HL-60 (cell line): ENCODE measurements around the gene LGR4.

Experiments used
- DNase-seq, 2 experiments: peaks; one replicate each; pipeline ENCODE4 v3.0.0-alpha.2; 2010 to 2020; ENCODE audit warnings: low read depth in 1 of 2, low spot score in 1 of 2
- H3K27ac ChIP-seq: fragments of 250-450 bp; sonication (Bioruptor Pico); replicated peaks from 2 replicates; pipeline ENCODE4 v1.5.1; 2020; ENCODE audit warnings: mild to moderate bottlenecking, moderate library complexity
- H3K27me3 ChIP-seq: fragments of 250-450 bp; sonication (Bioruptor Pico); 2 replicates; pipeline ENCODE4 v1.5.1; 2021; ENCODE audit warnings: mild to moderate bottlenecking, moderate library complexity; ENCODE audit not compliant: insufficient read depth, poor library complexity, severe bottlenecking
- H3K4me3 ChIP-seq: replicated peaks from 2 replicates; pipeline ENCODE4 v1.5.1; 2011; ENCODE audit warnings: mild to moderate bottlenecking, control low read depth, low read length; ENCODE audit not compliant: insufficient read depth
- GABPA ChIP-seq: IDR thresholded peaks from 2 replicates; pipeline ENCODE4 v1.6.1; 2012; ENCODE audit warnings: low read depth
- POLR2AphosphoS5 ChIP-seq: IDR thresholded peaks from 2 replicates; pipeline ENCODE4 v1.6.1; 2012; ENCODE audit warnings: low read depth
- REST ChIP-seq: IDR thresholded peaks from 2 replicates; pipeline ENCODE4 v1.6.1; 2012; ENCODE audit warnings: low read depth; ENCODE audit not compliant: insufficient replicate concordance
- SPI1 ChIP-seq: IDR thresholded peaks from 2 replicates; pipeline ENCODE4 v1.6.1; 2012; ENCODE audit warnings: low read depth, mild to moderate bottlenecking, borderline replicate concordance
- TF ChIP-seq, protein P1 (sequence below): IDR thresholded peaks from one replicate; pipeline ENCODE4 v1.5.1; 2011; ENCODE audit warnings: low read length, control low read depth, inconsistent platforms; ENCODE audit not compliant: insufficient read depth

The LGR4 gene

DNA sequence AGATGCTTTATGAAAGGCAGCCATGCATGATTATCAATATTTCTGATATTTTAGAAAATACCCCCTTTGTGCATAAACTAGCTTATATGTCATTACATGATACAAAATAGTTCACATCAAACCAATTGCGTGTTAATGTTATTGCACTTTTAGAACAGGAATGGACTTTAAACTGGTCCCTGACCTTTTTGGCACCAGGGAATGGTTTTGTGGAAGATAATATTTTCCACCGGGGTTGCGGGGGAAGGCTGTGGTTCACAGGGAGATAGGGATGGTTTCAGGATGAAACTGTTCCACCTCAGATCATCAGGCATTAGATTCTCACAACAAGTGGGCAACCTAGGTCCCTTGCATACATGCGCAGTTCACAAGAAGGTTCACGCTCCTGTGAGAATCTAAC lies 16.5 kb upstream of the LGR4 start:
- H3K27ac ChIP-seq, result no peak overlapping the region
- H3K4me3 ChIP-seq, result no peak overlapping the region
- no peak for DNase-seq
- TF ChIP-seq GABPA (no peak), SPI1 (no peak), POLR2AphosphoS5 (no peak), REST (no peak)
- TF ChIP-seq, protein P1, sequence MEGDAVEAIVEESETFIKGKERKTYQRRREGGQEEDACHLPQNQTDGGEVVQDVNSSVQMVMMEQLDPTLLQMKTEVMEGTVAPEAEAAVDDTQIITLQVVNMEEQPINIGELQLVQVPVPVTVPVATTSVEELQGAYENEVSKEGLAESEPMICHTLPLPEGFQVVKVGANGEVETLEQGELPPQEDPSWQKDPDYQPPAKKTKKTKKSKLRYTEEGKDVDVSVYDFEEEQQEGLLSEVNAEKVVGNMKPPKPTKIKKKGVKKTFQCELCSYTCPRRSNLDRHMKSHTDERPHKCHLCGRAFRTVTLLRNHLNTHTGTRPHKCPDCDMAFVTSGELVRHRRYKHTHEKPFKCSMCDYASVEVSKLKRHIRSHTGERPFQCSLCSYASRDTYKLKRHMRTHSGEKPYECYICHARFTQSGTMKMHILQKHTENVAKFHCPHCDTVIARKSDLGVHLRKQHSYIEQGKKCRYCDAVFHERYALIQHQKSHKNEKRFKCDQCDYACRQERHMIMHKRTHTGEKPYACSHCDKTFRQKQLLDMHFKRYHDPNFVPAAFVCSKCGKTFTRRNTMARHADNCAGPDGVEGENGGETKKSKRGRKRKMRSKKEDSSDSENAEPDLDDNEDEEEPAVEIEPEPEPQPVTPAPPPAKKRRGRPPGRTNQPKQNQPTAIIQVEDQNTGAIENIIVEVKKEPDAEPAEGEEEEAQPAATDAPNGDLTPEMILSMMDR, result no peak
- no peaks in the 10 kb centered on the region for H3K27me3 ChIP-seq

DNA sequence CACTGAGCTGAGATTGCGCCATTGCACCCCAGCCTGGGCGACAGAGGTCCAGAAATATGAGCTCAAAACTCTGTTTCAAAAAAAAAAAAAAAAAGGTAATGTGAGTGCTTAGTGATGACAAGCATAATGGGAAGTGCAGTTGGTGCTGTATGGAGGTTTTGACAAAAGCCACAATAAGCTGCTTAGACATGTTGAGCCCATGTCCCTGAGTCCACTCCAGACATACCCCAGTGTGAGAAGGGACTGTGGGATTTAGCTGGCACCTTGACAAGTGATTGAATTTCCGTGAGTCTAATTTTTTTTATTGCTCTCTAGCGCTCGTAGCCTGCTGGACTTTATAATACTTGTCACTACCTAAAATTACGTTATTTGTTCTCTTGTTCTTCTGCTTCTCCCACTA lies 15.1 kb upstream of the LGR4 start:
- no peak overlapping the region for H3K4me3 ChIP-seq
- no peak for DNase-seq
- TF ChIP-seq, protein P1, result no peak
- TF ChIP-seq GABPA (no peak), REST (no peak), SPI1 (no peak), POLR2AphosphoS5 (no peak)
- no peaks in the 10 kb centered on the region for H3K27me3 ChIP-seq
- no peak overlapping the region for H3K27ac ChIP-seq

DNA sequence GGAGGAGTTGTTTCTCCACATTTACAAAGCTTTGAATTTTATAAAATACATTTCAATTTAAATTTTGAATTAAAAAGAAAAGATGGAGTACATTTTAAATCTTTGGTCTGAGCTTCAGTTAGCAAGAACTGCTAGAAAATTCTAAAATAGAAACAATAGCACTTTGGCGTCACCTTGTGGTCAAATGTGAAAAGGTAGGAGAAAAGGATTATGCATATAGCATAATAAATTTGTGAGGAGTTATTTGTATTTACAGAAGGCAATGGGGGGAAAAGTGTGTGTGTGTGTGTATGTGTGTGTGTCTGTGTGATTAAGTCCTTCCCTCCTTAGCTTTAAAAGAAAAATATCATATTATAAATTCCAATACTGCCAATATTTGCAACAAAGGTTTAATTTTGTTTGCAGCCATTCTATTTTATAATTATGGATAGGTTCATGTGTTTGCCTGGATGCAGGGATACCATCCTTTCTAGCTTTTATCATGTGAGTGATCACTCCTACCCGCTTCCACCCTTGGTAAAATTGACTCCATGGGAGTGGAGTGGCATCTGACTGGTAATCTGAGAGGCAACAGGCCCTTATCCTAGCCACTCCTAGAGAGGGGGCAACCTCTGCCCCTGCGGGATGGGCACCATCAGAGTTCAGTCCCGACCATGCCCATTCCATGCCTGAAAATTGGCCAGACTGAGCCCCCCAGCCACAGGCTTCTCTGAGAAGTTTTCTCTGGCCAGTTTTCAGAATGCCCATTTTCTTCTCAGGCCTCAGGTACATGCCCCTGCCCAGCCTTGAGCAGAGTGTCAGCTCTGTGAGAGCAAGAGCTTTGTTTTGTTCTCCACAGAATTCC lies 13.6 kb upstream of the LGR4 start:
- Histone ChIP-seq H3K4me3 (no peak overlapping the region), H3K27me3 (no peaks in the 10 kb centered on the region), H3K27ac (no peak overlapping the region)
- peak in 1 of 2 experiments; percentile 34 for DNase-seq
- TF ChIP-seq, protein P1, result peak; percentile 75
- no peak for TF ChIP-seq SPI1
- no peak for TF ChIP-seq GABPA
- TF ChIP-seq REST, result no peak
- TF ChIP-seq POLR2AphosphoS5, result no peak
